ENCODE measurements around the gene CCDC157.
"Not testable (repeated sequence)": the region's sequence is repeated elsewhere in the genome, so short reads cannot be mapped to it uniquely, and the experiment has no call there.

Gene CCDC157

DNA sequence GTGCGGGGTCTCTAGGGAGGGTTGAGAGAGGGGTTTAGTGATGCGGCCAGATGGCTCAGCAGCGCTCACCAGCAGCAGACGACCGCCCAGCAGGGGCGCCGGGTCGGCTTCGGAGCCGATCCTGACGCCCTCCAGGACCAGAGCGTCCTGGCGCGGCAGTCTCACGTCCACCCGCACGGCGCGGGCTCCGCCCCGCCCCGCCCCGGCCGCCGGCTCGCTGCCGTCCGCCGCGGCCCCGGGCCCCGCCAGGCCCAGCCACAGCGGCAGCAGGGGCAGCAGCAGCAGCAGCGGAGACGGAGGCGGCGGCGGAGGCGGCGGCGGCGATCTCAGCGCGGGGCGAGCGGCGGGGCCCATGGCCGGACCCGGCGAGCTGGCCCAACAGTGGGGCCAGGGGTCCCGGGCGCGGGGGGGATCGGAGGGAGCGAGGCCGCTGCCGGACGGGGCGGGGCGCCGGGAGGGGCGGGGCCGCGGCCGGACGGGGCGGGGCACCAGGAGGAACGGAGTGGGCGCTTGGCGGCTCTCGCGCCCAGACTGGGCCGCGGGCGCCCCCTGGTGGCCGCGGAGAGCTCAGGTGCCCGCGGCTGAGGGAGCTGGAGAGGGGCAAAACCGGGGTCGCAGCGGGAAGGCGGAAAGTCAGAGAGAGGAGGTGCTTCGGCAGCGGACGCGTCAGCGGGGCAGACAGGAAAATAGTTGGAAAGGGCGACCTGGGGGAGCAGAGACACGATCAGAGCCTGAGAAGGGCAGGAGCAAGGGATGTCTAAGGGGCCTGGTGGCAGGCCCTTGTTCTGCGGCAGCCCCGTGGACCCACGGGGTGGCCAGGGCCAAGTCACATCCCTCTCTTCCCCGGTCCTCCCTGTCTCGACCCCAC lies 30.4 kb downstream of the CCDC157 start, which contains the start of gene RNF215:
Gene RNF215 (minus strand): TSS at position 452 of the 868 bp plus-strand sequence. CDS start 98 bp downstream, at position 354.
- peak; percentile 67 to 74 for DNase-seq (ENCODE audit: low read depth in 2 of 2)

DNA sequence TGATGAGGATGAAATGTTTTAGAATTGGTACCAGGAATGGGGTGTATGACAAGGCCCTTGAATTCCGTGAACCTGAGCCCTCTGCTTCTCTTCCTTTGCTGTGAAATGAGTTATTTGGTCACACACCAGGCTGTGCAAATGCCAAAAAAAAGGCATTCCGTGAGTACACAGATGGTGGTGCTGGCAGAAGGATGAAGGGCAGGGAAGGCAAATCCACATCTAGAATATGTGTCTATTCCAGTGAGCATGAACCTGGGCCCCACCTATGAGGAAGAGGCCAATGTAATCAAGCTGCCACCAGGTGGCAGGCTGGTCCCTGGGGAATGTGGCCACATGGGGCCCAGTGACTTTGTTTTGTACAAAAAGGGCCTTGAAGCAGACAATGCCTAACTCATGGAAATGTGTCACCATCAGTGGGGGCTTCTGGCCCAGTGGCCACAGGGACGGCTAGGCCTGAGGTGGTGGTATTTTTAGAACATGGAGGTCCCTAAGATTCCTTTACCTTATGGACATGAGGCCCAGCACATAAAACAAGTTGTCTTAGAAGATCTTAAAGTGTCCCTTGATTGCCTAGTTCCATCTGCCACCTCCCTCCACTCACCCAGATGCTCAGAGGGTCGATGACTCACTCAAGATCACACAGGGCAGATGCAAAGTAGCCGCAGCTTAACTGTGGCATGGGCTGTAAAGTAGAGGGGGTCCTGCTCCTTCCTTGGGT lies 34.3 kb downstream of the CCDC157 start:
- peak; percentile 58 to 73 for DNase-seq (ENCODE audit: low read depth in 2 of 2)

DNA sequence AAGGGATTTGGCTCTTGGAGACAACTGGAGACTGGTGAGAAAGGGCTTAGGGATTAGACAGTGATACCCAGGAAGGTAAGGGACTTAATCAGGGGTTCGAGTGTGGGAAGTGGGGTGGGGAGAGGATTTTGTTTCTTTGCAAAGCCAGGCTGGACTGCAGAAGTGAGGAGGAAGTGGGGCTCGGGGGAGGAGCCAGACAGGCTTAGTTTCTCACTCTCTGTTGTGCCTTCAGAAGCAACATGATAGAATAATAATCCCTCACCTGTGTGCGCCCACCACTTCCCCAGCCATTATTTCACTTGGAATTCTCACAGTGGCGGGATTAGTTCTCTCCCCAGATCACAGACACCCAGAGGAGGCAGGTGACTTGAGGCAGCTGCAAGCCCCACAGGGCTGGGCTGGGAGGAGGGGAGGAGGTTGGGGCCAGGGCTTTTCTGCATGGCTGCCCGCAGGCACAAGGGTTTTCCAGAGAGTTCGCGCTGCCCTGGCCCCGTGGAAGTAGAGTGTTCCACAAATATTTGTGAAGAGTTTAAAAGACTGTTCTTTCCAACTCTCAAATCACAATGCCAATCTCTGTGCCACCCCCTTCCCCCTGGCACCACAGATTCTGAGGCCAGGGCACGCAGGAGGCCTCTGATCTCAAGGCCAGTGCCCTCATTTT lies 36.0 kb downstream of the CCDC157 start:
- DNase-seq (ENCODE audit: low read depth in 2 of 2) = no peak

DNA sequence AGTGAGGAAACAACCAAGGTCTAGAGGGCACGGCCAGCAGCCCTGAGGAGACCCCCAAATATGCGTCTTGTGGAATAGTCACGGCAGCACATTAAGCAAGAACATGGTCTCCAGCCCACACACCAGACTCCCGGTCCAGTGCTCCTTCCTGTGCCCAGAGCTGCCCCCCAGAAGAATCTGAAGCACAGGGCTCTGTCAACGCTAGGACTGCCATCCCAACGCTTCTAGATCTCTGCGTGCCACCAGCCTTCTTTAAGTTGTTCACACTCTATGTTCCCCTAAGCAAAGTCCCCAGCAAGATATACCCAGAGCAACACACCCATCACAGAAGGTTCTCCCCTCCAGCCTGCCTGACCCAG lies 36.5 kb downstream of the CCDC157 start:
- DNase-seq (ENCODE audit: low read depth in 2 of 2) = no peak

DNA sequence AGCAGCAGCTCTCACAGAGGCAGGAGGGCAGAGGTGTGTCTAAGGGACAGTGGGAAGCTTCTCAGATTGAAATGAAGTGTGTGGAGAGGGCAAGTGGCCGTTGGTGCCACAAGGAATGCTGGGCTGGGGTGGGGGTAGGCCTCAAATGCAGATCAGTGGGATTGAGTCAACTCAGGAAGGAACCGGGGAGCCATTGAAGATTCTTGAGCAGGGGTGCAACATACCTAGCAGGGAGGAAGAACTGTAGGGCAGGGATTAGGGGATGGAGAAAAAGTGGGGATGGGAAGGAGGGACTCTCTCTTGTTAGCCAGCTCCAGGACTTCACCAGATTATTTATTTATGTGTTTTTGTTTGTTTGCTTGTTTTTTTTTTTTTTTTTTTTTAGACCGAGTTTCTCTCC lies 37.1 kb downstream of the CCDC157 start:
- DNase-seq (ENCODE audit: low read depth in 2 of 2) = no peak

DNA sequence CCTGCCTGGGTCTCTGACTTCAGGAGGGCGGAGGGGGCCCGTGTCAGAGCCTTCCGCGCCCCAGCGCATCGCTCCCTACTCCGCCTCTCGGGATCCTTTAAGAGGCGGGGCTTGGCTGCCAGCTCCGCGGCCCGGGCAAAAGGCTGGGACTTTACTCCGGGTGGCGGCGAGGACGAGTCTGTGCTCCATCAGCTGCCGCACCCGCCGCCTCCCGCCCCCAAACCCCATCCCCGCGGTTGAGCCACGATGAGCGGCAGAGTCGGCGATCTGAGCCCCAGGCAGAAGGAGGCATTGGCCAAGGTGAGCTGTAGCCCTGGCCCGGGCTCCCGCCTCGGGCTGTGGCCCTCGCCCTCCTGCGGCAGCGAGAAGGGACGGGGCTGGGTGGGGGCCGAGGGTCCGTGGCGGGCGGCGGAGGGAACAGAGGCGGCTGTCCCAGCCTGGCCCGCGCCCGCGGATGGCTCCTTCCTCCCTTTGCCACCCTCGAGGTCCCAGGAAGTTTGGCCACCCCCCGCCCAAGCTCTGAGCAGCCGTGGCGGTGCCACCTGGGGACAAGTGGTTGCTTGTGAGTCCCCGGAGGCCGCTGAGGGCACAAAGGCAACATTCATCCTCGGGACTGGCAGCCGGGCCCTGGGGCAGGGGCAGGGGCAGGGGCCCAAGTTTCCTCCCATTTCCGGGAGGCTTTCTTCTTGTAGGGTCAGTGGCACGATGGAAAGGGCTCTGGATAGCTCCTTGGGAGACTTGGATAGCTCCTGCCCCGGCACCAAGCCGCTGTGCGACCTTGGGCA lies 40.3 kb downstream of the CCDC157 start, which contains the start of gene SEC14L2:
Gene SEC14L2 (plus strand): TSS at position 148 of the 785 bp plus-strand sequence. CDS start 99 bp downstream, at position 247.
- peak; percentile 53 to 64 for DNase-seq (ENCODE audit: low read depth in 2 of 2)

DNA sequence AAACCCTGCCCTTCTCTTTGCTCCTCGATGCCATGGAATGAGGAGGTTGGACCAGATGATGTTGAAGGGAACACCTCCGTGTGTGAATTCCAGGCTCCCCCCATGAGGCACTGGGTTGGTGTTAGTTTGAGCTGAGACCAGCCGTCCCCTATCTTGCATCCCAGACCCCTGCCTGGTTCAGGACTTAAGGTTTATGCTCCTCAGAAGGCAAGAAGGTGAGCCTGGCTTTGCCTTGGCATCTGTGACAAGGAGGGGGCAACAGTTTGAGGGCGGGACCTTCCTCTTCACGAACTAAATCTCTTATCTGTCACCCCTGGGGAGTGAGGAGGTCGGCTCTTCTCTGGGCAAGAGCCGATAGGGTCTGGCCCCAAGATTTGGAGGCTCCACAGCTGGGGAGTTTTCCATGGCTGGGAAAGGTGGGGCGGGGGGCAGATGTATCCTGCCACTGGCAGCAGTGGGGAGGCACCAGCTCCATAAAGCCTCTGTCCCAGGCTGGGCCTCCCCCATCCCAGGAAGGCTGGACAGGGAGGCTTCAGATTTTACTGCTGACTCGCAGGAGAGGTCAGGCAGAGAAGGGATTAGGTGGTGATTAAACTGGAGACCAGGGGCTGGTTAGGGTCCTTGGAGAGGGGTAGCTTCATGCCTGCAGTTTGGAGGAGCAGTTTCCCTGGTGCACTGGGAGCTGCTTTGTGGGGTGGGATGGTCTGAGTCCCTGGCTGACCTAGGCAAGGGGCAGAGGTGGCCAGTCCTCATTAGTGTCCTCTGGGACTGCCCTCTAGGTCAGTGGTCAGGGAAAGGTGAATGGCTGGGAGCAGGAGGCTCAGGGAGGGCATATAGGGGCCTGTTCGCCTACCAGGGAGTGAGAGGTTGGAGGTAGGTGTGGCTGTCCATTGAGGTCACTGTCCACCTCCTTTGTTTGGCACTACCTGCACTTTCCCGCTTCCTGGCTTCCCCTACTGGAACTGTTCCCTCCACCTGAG lies 41.1 kb downstream of the CCDC157 start:
- no peak for DNase-seq (ENCODE audit: low read depth in 2 of 2)

DNA sequence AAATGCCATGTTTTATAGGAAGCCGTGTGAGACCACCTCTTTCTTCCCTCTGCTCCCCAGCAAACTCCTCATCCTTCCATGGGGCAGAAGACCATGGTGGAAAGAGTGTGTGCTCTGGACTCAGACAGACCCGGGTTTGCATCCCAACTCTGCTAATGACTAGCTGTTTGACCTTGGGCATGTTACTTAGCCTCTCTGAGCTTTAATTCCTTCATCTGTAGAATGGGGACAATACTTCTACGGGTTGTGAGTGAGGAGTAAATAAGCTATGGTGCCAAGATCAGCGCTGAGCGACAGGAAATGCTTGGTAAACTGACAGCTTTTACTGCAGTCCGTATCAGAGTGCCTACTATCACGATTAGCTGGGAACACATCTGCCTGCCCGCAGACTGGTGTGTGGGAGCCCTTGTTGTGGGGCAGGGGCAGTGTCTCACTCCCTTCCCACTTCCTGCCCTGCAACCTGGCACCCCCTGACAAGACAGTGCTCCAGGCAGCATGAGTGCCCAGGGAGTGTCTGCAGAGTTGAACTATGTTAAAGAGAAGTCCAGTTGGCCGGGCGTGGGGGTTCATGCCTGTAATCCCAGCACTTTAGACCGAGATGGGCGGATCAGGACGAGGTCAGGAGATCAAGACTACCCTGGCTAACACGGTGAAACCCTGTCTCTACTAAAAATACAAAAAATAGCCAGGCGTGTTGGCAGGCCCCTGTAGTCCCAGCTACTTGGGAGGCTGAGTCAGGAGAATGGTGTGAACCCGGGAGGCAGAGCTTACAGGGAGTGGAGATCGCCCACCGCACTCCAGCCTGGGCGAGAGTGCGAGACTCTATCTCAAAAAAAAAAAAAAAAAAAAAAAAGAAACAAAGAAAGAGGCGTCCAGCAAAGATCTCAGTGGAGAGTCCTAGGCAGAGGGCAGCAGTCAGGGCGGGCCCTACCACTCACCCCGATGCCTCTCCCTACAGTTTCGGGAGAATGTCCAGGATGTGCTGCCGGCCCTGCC lies 42.2 kb downstream of the CCDC157 start:
- no peak for DNase-seq (ENCODE audit: low read depth in 2 of 2)

DNA sequence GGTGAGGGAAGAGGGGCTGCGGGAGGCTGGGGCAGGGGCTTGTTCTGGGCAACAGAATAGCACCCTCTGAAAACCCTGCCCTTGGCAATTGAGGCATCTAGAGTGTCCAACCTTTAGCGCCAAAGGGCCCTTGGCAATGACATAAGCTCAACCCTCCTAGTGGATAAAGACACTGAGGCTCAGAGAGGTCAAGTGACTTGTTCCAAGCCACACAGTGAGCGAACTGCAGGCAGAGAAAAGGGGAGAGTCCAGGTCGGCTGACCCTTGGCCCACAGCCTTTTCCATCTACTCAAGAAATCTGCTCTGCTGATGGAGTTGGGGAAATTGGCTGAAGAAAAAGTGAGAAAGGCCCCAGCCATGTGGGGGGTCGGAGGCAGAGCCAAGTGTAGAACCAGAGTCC lies 42.9 kb downstream of the CCDC157 start:
- DNase-seq (ENCODE audit: low read depth in 2 of 2) = no peak

DNA sequence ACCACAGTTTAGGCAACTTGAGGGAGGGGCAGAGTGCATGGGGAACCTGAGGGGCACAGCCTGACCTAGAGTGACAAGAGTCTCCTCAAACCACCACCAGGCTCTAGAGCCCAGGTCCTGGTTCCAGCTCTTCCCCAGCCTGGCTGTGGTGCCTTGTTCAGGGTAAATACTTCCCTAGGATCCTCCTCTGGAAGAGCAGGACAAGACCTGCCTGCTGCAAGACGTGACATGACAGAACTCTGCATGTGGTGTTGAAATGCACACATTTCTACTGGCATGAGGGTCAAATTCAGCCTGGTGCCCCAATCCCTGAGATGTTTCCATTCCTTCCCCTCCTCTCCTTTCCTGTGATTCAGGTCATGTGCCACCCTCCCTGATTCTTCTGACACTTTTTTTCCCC lies 43.4 kb downstream of the CCDC157 start:
- DNase-seq (ENCODE audit: low read depth in 2 of 2) = no peak

DNA sequence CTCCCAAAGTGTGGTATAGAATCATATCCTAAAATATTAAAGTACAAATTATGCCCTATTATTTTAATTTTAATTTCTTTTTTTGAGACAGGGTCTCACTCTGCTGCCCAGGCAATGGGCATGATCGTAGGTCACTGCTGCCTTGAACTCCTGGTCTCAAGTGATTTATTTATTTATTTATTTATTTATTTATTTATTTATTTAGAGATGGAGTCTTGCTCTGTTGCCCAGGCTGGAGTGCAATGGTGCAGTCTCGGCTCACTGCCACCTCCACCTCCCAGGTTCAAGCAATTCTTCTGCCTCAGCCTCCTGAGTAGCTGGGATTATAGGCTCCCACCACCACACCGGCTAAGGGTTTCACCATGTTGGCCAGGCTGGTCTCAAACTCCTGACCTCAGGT lies 44.2 kb downstream of the CCDC157 start:
- DNase-seq (ENCODE audit: low read depth in 2 of 2) = not testable (repeated sequence)

DNA sequence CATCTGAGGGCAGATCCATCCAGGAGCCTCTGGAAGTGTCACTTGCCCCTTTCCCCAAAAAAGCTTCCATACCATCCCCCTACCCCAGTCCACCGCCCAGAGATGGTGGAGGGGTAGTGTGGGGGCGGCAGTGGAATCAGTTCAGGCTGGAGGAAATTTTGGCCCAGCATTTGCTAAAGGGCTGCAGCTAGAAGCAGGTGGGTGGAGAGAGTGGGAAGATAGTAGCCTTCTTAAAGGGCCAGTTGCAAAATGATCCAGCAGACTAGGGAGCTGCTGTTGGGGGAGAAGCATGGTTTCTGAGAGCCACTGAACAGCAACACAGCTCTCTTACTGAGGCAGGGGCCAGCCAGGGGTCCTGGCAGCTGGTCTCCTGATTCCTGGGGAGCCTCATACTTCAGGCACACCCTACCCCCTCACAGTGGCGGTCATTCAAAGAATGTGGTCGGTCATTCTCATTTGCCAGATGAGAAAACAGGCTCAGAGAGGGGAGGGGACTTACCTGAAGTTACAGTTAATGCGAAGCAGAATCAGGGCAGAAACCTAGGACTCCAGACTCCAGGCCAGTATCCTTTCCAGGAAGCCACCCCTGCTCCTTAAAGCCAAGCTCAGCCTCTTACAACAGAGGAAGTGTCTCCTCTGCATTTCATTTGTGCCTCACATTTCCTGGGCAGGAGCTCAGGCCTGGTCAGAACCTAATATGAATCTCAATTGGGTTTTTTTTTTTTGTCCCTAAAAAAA lies 45.4 kb downstream of the CCDC157 start:
- DNase-seq (ENCODE audit: low read depth in 2 of 2) = no peak

DNA sequence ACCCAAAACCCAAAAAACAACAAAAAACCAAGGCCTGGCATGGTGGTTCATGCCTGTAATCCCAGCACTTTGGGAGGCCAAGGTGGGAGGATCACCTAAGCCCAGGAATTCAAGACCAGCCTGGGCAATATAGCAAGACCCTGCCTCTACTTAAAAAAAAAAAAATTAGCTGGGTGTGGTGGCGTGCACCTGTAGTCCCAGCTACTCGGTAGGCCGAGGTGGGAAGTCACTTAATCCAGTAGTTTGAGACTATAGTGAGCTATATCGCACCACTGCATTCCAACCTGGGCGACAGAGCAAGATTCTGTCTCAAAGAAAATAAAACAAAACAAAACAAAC lies 45.9 kb downstream of the CCDC157 start:
- not testable (repeated sequence) for DNase-seq (ENCODE audit: low read depth in 2 of 2)

DNA sequence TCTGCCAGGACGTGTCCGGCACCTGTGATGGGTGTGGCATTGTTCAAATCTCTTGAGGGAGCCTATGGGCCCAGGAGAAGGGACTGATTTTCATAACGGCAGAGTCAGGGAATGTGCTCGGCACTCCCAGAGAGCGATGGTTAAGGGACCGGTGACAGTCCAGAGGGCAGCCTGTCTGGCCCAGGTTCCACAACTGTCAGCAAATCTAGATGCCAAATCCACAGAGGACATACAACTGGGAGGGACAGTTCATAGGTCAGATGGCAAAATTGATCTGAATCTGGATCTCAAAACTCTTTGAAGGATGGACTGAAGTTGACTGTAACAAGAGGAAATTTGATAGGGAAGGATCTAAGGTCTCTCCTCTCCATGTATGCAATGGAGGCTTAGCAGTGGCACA lies 47.5 kb downstream of the CCDC157 start:
- DNase-seq (ENCODE audit: low read depth in 2 of 2) = no peak

DNA sequence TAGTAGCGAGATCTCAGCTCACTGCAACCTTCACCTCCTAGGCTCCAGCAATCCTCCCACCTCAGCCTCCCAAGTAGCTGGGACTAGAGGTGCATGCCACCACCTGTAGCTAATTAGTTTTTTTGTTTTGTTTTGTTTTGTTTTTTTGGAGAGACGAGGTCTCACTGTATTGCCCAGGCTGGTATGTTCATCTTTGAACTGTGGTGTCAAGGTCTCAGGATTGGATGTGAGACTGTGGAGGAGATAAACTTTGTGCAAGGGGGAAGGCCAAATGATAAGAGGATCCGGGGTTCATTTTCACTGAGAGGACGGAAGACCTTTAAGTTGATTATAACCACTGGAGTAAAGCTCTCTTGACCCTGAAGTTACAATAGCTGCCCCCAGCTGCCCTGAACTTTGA lies 48.9 kb downstream of the CCDC157 start:
- DNase-seq (ENCODE audit: low read depth in 2 of 2) = no peak

DNA sequence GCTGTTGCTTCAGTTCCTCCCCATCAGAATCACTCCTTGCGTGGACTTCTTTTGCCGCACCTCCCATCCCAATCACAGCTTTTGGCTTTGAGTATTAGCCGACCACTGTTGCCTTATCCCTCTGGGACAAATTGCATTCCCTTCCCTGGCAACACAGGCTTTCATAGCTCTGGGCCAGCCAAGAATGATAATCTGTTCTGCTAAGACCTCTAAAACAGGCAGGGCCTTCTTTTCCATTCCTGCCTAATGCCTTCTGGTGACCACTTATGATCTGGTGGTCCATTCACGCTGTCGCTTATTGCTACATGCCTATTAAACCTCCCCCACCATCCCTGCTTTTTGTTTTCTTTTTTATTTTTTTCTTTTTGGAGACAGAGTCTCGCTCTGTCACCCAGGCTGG lies 49.6 kb downstream of the CCDC157 start:
- no peak for DNase-seq (ENCODE audit: low read depth in 2 of 2)

DNA sequence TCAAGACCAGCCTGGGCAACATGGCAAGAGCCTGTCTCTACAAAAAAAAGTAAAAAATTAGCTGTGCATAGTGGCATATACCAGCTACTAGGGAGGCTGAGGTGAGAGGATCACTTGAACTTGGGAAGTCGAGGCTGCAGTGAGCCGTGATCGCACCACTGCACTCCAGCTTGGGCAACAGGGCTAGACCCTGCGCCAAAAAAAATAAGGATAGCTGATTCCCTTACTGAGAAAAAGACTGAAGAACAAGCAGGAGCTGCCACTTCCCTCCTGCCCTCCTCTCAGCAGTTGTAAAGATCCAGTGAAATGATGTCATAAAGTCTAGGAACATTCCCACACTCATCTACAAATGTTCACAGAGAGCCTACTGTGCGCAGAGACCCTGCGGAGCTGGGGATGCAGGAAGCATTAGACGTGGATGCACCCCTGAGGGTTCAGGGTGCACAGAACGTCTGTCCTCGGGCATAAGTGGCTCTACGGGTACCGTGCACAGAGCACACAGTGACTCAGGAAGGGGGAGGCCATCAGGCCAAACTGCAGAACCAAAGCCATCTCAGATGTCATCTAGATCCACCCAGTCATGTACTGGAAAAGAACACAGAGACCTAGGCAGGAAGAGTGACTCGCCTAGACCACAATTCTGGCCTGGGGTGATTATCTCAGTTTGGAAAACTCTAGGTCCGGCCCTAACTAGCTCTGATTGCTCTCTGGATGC lies 51.7 kb downstream of the CCDC157 start:
- DNase-seq (ENCODE audit: low read depth in 2 of 2) = no peak

DNA sequence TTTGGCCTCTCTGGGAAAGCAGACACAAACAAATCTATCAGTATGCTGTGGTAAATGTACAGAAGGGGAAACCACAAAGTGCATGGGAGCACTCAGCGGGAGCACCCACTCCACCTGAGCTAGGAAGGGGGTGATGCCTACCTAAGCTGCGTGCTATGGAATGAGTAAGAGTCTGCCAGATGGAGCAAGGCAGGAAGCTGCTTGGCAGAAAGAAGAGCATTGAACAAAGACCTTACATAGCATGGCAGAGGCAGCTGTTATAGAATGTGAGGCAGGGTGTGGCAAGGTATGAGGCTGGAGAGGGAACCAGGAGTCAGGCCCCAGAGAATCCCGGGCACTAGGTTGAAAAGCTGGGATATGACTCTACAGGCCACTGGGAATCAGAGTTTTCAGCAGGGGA lies 55.0 kb downstream of the CCDC157 start:
- no peak for DNase-seq (ENCODE audit: low read depth in 2 of 2)

All from activated CD4-positive, alpha-beta T cell treated with anti-CD3 and anti-CD28 coated beads for 24 hours (primary cell).